GM18517 (cell line): ENCODE measurements around the gene RNPS1.
A peak's percentile ranks its signal among the peaks of the same experiment; 100 is the strongest.

ENCODE experiments used
- ATAC-seq: cut with Tn5 transposase; IDR thresholded peaks from one replicate; pipeline ENCODE4 v1.9.1; 2021; ENCODE audit warnings: mild to moderate bottlenecking, moderate library complexity; ENCODE audit not compliant: unreplicated experiment

The RNPS1 gene

GRCh38 chr16:2267913-2268666 lies at the start of gene RNPS1:
Gene RNPS1 (minus strand): TSS chr16:2268126. CDS start chr16:2264643, 3,483 bp downstream.
- ATAC-seq, result peak; percentile 67

- ATAC-seq, result no peak
Observed at GRCh38 chr16:2317231-2318020, 49.5 kb upstream of the RNPS1 start.

GRCh38 chr16:2308089-2308962 lies 40.4 kb upstream of the RNPS1 start:
- ATAC-seq, result no peak

GRCh38 chr16:2299915-2300192 lies 31.9 kb upstream of the RNPS1 start:
- no peak for ATAC-seq

- ATAC-seq, result no peak
Observed at GRCh38 chr16:2299121-2299914, 31.4 kb upstream of the RNPS1 start.

- ATAC-seq, result no peak
Observed at GRCh38 chr16:2298621-2299020, 30.7 kb upstream of the RNPS1 start.

- ATAC-seq, result no peak
Observed at GRCh38 chr16:2297506-2297860, 29.6 kb upstream of the RNPS1 start.

GRCh38 chr16:2296661-2297505 lies 29.0 kb upstream of the RNPS1 start:
- no peak for ATAC-seq

GRCh38 chr16:2295056-2295798 lies 27.3 kb upstream of the RNPS1 start:
- peak; percentile 73 for ATAC-seq

- ATAC-seq, result no peak
Observed at GRCh38 chr16:2292221-2292620, 24.3 kb upstream of the RNPS1 start.

- ATAC-seq, result no peak
Observed at GRCh38 chr16:2289282-2289681, 21.4 kb upstream of the RNPS1 start.

GRCh38 chr16:2288726-2289125 lies 20.8 kb upstream of the RNPS1 start:
- ATAC-seq, result no peak

- ATAC-seq, result no peak
Observed at GRCh38 chr16:2287916-2288547, 20.1 kb upstream of the RNPS1 start.

- no peak for ATAC-seq
Observed at GRCh38 chr16:2286550-2286949, 18.6 kb upstream of the RNPS1 start.

GRCh38 chr16:2285731-2286191 lies 17.8 kb upstream of the RNPS1 start:
- ATAC-seq, result no peak

GRCh38 chr16:2284797-2285576 lies 17.1 kb upstream of the RNPS1 start:
- ATAC-seq, result no peak

GRCh38 chr16:2284001-2284770 lies 16.3 kb upstream of the RNPS1 start:
- no peak for ATAC-seq
